ENCODE measurements around the gene ARHGAP12.
A peak's percentile ranks its signal among the peaks of the same experiment; 100 is the strongest.

Gene ARHGAP12

GRCh38 chr10:31948021-31948420 lies 19.4 kb upstream of the ARHGAP12 start:
- no peak for FAIRE-seq

GRCh38 chr10:31947144-31947926 lies 18.7 kb upstream of the ARHGAP12 start:
- DNase-seq (ENCODE audit: low spot score) = peak; percentile 58
- FAIRE-seq = peak; percentile 70

More at GRCh38 chr10:31948021-31948420, 19.4 kb upstream of the ARHGAP12 start:
- no peak for DNase-seq (ENCODE audit: low spot score)

- FAIRE-seq (no peak), DNase-seq (ENCODE audit: low spot score) (no peak)
Observed at GRCh38 chr10:31945392-31945791, 16.8 kb upstream of the ARHGAP12 start.

GRCh38 chr10:31944071-31944433 lies 15.4 kb upstream of the ARHGAP12 start:
- no peak for DNase-seq (ENCODE audit: low spot score)
- FAIRE-seq = no peak

- FAIRE-seq (no peak), DNase-seq (ENCODE audit: low spot score) (no peak)
Observed at GRCh38 chr10:31942892-31943291, 14.3 kb upstream of the ARHGAP12 start.

- no peak for FAIRE-seq
Observed at GRCh38 chr10:31942435-31942834, 13.8 kb upstream of the ARHGAP12 start.

GRCh38 chr10:31940839-31941653 lies 12.4 kb upstream of the ARHGAP12 start:
- peak; percentile 99 for DNase-seq (ENCODE audit: low spot score)
- FAIRE-seq = peak; percentile 97

More at GRCh38 chr10:31942435-31942834, 13.8 kb upstream of the ARHGAP12 start:
- no peak for DNase-seq (ENCODE audit: low spot score)

GRCh38 chr10:31939797-31940708 lies 11.4 kb upstream of the ARHGAP12 start:
- FAIRE-seq (no peak), DNase-seq (ENCODE audit: low spot score) (peak; percentile 29)

GRCh38 chr10:31937371-31937770 lies 8.7 kb upstream of the ARHGAP12 start:
- DNase-seq (ENCODE audit: low spot score) (no peak), FAIRE-seq (no peak)

- no peak for DNase-seq (ENCODE audit: low spot score)
Observed at GRCh38 chr10:31936933-31937332, 8.3 kb upstream of the ARHGAP12 start.

GRCh38 chr10:31936086-31936485 lies 7.5 kb upstream of the ARHGAP12 start:
- DNase-seq (ENCODE audit: low spot score) (no peak), FAIRE-seq (no peak)

More at GRCh38 chr10:31936933-31937332, 8.3 kb upstream of the ARHGAP12 start:
- FAIRE-seq = no peak

- FAIRE-seq = no peak
- no peak for DNase-seq (ENCODE audit: low spot score)
Observed at GRCh38 chr10:31935678-31936077, 7.0 kb upstream of the ARHGAP12 start.

- DNase-seq (ENCODE audit: low spot score) (no peak), FAIRE-seq (no peak)
Observed at GRCh38 chr10:31932838-31933237, 4.2 kb upstream of the ARHGAP12 start.

- DNase-seq (ENCODE audit: low spot score) (no peak), FAIRE-seq (no peak)
Observed at GRCh38 chr10:31930856-31931255, 2.2 kb upstream of the ARHGAP12 start.

- FAIRE-seq = no peak
- DNase-seq (ENCODE audit: low spot score) = no peak
Observed at GRCh38 chr10:31930023-31930751, 1.6 kb upstream of the ARHGAP12 start.

- FAIRE-seq (no peak), DNase-seq (ENCODE audit: low spot score) (peak; percentile 50)
Observed at GRCh38 chr10:31929261-31930022, 811 bp upstream of the ARHGAP12 start.

GRCh38 chr10:31927884-31928548 lies 615 bp downstream of the ARHGAP12 start:
- peak; percentile 23 for DNase-seq (ENCODE audit: low spot score)

GRCh38 chr10:31927565-31927883 lies 1.1 kb downstream of the ARHGAP12 start:
- DNase-seq (ENCODE audit: low spot score) (no peak), FAIRE-seq (no peak)

More at GRCh38 chr10:31927884-31928548, 615 bp downstream of the ARHGAP12 start:
- no peak for FAIRE-seq

- DNase-seq (ENCODE audit: low spot score) = no peak
Observed at GRCh38 chr10:31926765-31927564, 1.7 kb downstream of the ARHGAP12 start.

More at GRCh38 chr10:31926765-31927564, 1.7 kb downstream of the ARHGAP12 start:
- no peak for FAIRE-seq
